Measurements from ENCODE around the gene SEMA3D.
"Not testable (repeated sequence)": the region's sequence is repeated elsewhere in the genome, so short reads cannot be mapped to it uniquely, and the experiment has no call there.

Gene SEMA3D

GRCh38 chr7:85023066-85023712 lies 163.7 kb downstream of the SEMA3D start:
- DNase-seq = peak; percentile 69 to 80 (median 71)

GRCh38 chr7:85022064-85022697 lies 164.7 kb downstream of the SEMA3D start:
- no peak for DNase-seq

DNA sequence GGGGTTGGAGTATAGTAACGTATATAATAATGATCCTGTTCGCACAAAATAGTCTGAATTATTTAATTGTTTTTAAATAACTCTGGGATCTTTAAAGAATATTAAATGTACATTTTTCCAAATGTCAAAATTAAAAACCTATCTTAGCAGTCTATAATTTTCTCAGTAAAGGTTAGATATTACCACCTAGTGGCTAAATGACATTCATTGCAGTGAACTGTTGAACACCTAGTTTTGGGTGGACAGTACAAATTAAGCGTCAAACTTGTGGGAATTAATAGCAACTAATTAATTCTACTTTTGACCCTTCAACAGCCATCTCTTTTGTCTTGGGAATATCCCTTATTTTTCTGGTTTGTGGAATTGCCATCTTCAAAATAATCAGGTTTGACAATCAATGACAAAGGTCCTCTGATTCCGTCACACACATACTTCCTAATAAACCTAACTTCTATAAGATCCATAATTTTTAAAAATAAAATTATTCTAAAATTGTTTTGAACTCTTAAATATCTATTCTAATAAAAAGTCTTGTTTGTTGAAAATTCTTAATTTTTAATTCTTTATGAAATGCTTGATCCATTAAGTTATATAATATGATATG lies 165.7 kb downstream of the SEMA3D start:
- peak; percentile 5 to 31 (median 24) for DNase-seq

GRCh38 chr7:85019778-85020177 lies 167.1 kb downstream of the SEMA3D start:
- no peak for DNase-seq

GRCh38 chr7:85019176-85019575 lies 167.7 kb downstream of the SEMA3D start:
- DNase-seq = no peak

DNA sequence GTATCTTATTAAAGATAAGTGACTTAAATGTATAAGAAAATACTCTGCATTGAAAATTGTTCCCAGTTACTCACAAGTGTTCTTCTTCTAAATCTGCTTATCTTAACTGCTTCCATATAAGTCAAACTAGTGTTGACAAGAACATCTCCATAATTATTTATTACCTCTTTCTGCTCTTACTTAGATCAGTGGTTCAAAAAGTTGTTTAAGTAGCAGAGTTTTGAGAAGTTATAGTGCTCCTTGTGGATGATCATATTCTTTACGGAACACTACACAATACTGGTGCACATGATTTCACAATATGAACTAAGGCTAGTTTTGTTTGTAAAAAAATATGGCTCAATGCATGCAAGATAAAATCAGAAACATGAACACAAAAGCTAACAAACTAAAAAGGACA lies 168.4 kb downstream of the SEMA3D start:
- no peak for DNase-seq

DNA sequence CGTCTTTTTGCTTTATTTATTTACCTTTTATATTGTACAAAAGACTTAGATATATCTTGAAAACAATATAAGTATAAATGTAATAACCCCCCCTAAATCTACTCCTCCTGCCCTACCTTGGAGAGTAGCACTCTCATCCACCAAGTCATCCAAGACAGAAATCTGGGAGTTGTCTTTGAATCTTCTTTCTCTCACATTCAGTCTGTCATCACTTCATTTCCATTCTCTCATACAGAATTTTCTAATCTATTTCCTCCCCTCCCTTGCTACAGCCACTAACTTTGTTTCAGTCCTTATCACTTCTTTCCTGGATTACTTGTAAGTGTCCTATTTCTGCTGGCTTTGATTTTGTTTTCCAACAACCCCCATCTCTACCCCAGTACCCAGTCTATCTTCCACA lies 170.6 kb downstream of the SEMA3D start:
- DNase-seq = no peak

DNA sequence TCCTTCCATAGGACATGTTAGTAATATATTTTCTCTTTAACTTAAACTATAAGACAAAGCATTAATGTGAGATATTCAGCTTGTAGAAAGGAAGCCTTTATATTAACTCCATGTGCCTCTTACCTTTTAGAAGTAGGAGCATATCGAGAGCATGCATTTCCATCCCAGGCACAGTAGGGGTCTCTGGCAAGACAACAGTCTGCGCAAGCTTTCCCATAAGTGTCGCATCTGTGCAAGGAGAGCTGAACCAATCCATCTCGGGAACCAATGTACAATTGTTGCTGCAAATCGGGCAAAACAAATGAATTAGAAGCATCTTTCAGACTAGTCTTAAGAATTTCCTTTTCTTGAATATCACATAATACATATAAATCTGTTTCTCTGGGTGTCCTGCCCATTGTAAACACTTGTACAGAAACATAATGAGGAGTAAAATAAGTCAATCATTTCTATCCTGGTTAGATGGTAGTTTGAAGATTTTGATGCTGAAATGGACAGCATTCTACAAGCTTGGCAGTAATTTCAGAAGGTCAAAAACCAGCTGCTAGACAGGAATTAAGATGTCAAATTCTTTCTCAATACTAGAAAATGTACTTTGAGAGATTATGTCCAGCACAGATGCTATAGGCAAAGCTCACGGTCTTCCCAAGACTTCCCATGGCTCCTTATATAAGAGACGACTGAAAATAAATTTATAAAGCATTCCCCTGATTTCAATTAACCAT lies 171.8 kb downstream of the SEMA3D start:
- DNase-seq = no peak

GRCh38 chr7:85011127-85011526 lies 175.7 kb downstream of the SEMA3D start:
- no peak for DNase-seq

DNA sequence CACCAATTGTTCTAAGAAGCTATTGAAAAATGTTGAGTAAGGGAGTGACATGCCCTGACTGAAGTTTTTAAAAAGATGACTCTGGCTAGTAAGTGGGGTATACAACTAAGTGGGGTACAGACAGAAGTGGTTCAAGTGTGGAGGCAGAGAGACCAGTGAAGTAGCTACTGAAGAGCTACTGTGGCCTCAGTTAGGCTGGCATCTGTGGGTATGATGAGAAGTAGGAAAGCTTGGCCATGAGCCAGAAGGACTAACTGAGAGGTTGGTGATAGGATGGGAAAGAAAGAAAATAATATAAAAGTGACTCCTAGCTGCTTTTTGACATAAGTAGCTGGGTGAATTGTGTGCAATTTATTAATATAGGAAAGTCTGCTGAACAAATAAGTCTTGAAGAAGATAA lies 176.6 kb downstream of the SEMA3D start:
- DNase-seq = no peak

DNA sequence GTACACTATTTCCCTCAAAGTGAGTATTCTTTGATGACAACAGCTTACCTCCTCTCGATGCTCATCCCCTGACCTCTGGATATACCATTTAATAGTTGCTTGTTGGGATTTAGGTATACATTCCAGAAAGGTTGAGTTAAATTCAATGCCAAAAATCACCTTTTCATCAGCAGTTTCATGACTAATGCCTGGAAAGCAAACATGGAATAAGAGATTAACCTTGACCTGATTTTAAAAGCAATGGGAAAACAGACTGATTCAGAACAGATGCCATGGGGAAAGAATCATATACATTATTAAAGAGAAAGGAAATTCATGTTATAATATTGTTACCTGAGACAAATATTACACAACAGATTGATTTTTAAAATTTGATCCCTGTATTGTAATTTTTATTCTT lies 180.1 kb downstream of the SEMA3D start:
- DNase-seq = no peak

DNA sequence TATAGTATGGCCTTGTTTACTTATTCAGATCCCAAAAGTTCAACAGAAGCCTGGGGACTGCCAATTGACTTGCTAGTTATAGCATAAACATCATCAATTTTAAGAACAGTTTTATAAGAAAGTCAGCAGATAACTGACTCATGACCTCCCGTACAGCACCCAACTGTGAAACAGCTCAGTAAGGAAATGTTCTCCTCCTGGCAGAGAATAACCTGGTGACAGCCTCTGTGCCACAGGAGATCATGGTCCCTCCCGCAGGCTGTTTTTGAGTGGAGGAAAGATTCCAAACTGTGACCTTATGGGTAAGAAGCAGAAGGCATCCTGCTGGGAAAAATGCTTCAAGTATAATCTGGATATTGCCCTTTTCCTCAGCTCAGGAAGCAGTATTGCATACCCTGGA lies 182.5 kb downstream of the SEMA3D start:
- DNase-seq = no peak

DNA sequence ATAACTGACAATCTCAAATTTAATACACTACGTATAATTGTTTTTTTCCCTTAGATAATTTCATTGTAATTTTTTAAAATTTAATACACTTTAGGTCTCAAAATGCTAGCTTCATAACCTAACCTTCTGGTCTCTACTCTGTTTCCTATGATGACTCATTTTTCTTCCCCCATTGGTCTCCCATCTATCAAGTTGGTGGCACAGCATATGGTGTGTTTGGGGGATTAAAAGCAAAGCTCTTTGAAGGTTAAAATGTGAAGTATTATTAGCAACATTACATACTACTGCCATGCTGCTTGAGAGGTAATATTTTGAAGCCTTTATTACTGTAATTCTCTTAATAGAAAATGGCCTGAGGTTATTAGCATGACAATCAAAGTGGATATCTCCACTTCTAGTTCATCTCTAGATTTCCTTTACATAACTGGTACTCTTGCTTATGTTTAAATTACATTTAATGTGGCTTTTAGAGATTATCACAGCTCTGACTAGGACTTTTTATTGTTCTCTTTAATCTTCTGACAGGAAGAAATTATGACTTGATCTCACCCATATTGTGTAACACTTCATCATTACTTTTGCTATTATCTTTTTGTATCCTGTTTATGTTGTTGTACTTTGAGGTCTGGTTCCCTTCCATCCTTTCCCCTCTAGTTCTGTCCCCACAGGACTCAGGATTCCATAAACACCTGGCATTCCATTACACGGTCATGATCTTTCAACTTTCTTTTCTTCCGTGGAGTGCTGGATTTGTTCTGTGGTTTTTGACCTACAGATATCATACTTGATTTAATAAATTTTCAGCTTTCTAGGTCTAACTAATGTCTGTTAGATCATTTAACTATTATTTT lies 185.1 kb downstream of the SEMA3D start:
- DNase-seq = no peak

GRCh38 chr7:85000735-85001350 lies 186.0 kb downstream of the SEMA3D start:
- no peak for DNase-seq

GRCh38 chr7:84999450-84999849 lies 187.4 kb downstream of the SEMA3D start:
- DNase-seq = no peak

GRCh38 chr7:84998665-84999064 lies 188.2 kb downstream of the SEMA3D start:
- no peak for DNase-seq

DNA sequence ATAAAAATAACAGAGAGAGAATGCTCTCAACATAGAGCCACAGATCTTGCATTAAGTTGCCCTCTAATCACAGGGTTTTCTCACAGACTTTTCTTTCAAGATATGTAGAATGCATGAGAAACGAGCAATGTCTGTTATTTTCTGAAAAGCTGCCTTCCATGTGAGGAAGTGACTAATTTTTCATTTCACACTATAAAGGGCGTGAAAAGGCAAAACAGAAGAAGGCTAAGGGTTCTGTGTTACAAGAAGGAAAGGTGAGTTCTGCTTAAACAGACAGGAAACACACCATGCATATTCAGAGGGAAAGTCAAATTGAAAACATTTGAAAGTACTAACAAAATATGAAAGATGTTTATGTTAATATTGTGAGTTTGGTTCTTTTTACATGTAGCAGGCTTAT lies 189.2 kb downstream of the SEMA3D start:
- no peak for DNase-seq

- DNase-seq = not testable (repeated sequence)
Observed at GRCh38 chr7:84992954-84993353, 193.9 kb downstream of the SEMA3D start.

GRCh38 chr7:84985073-84985784 lies 201.6 kb downstream of the SEMA3D start:
- DNase-seq = no peak

DNA sequence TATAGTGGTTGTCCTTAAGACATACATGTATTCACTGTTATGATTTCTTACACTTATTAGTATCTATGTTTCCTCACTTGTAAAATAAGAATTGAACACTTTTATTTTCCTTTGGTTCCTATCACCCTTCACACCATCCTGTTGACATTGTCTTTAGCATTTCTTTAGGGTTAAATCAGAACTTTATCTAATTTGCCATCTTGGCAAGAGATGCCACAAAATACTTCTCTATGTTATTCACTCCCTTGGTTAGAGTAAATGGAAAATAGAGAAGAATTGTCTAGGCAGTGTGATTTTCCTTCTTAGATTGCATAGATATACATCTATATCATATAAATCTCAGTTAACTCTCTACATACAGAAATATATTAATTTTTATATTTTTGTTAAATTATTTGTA lies 204.7 kb downstream of the SEMA3D start:
- DNase-seq = no peak
